Neutrophil (primary cell): ENCODE measurements around the gene PAQR5.

Source experiments
- H3K27ac ChIP-seq: fragments of 200-600 bp; sonication (generic); 2 replicates; pipeline ENCODE4 v1.5.1; 2016; ENCODE audit warnings: mild to moderate bottlenecking, moderate library complexity
- H3K27me3 ChIP-seq: fragments of 200-600 bp; sonication (generic); 2 replicates; pipeline ENCODE4 v1.6.0; 2016; ENCODE audit warnings: mild to moderate bottlenecking
- H3K36me3 ChIP-seq: fragments of 200-600 bp; sonication (generic); 2 replicates; pipeline ENCODE4 v1.5.1; 2017
- H3K4me1 ChIP-seq, 2 experiments: fragments of 200-600 bp in 1 of 2; sonication (generic) in 1 of 2; 1 replicate in 1 of 2; 2 replicates in 1 of 2; pipeline versions ENCODE4 v1.5.1 to v1.6.1; 2013 to 2016; ENCODE audit warnings: low read depth in 1 of 2, low read length in 1 of 2, mild to moderate bottlenecking in 1 of 2, moderate library complexity in 1 of 2; ENCODE audit not compliant: control insufficient read depth in 1 of 2, insufficient read depth in 1 of 2
- H3K4me3 ChIP-seq, 2 experiments: fragments of 200-600 bp in 1 of 2; sonication (generic) in 1 of 2; 1 replicate in 1 of 2; 2 replicates in 1 of 2; pipeline ENCODE4 v1.5.1; 2013 to 2016; ENCODE audit warnings: low read depth in 1 of 2, low read length in 1 of 2, mild to moderate bottlenecking in 1 of 2, moderate library complexity in 1 of 2
- H3K9me3 ChIP-seq: fragments of 200-600 bp; sonication (generic); 2 replicates; pipeline ENCODE4 v1.5.1; 2016
- TF ChIP-seq, protein P1 (sequence below): fragments of 200-600 bp; sonication (generic); IDR thresholded peaks from 2 replicates; pipeline ENCODE4 v1.5.1; 2016; ENCODE audit warnings: antibody characterized with exemption

Gene PAQR5

DNA sequence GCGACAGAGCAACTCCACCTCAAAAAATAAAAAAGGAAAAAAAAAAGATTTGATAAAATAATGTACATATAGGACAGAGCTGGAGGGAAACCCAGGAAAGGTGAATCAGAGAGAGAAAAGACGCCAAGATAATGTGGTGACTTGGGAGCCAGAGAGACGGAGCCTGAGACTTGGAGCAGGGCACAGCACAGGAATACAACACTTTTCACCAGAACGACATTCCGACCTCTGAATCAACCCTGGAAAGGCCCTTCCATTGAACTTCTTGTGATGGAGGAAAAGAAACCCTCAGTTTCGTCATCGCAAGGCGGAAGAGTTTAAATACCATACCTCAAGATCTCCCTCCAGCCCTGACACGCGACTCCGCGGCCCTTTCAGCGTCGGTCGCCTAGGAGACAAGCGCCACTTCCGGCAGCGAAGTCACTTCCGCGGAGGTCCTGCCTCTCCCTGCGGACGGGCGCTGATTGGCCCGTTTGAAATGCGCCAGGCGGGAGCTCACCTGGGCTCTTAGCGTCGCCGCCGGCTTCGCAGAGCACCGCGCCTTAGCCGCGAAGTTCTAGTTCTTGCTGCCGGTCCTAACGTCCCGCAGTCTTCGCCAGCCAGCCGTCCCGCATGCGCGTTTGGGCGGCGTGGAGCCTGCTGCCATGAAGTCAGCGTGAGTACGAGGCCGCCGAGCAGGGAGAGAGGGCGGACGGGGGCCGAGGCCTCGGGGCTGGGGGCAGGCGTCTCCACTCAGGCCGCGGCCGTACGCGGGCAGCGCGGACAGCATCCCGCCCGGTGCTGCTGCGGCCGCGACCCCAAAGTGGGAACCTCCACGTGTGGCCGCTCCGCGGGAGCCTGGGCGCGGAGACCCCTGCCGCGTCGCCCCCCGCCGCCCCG lies 115.3 kb downstream of the PAQR5 start, which contains the start of gene KIF23:
TSS of gene KIF23 (plus strand) at position 528 of the 879 bp plus-strand sequence. CDS start at position 645, 117 bp downstream.
- H3K4me3 ChIP-seq, result peak within 1 kb of the TSS; percentile 86 to 97
- peaks cover 4% of the 10 kb centered on the region for H3K36me3 ChIP-seq
- TF ChIP-seq, protein P1, sequence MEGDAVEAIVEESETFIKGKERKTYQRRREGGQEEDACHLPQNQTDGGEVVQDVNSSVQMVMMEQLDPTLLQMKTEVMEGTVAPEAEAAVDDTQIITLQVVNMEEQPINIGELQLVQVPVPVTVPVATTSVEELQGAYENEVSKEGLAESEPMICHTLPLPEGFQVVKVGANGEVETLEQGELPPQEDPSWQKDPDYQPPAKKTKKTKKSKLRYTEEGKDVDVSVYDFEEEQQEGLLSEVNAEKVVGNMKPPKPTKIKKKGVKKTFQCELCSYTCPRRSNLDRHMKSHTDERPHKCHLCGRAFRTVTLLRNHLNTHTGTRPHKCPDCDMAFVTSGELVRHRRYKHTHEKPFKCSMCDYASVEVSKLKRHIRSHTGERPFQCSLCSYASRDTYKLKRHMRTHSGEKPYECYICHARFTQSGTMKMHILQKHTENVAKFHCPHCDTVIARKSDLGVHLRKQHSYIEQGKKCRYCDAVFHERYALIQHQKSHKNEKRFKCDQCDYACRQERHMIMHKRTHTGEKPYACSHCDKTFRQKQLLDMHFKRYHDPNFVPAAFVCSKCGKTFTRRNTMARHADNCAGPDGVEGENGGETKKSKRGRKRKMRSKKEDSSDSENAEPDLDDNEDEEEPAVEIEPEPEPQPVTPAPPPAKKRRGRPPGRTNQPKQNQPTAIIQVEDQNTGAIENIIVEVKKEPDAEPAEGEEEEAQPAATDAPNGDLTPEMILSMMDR, result no peak
- no peaks in the 10 kb centered on the region for H3K9me3 ChIP-seq
- H3K27ac ChIP-seq, result peak within 1 kb of the TSS; percentile 40
- peaks cover 12 to 20% of the 10 kb centered on the region in 2 experiments for H3K4me1 ChIP-seq
- peaks cover 19% of the 10 kb centered on the region for H3K27me3 ChIP-seq

GRCh38 chr15:69414701-69415167 lies 116.0 kb downstream of the PAQR5 start:
- H3K36me3 ChIP-seq, result peaks cover 11% of the 10 kb centered on the region
- no peaks in the 10 kb centered on the region for H3K9me3 ChIP-seq
- H3K4me3 ChIP-seq, result peak overlapping the region; percentile 86 to 97
- peaks cover 12 to 20% of the 10 kb centered on the region in 2 experiments for H3K4me1 ChIP-seq
- TF ChIP-seq, protein P1, result no peak
- H3K27ac ChIP-seq, result peak overlapping the region; percentile 40
- H3K27me3 ChIP-seq, result peaks cover 19% of the 10 kb centered on the region

DNA sequence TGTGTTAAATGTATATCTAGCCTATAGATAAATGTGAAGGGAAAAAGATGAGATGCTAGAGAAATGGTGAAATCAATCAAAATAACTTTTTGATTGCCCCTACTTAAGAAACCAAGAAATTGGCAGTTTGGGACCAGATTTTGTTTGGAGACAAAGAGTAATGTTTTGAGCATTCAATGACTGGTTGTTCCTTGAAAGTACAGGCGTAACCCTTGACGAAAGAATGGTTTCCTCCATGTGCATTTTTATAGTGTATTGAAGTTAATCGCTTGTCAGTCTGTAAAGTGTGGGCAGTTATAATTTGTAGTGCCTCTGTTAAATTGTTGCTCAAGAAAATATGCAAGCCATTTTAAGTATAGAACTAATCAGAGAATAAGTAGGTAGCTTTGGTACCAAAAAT lies 116.7 kb downstream of the PAQR5 start:
- Histone ChIP-seq H3K27ac (no peak overlapping the region), H3K4me3 (peak overlapping the region in 1 of 2 experiments; percentile 97)

DNA sequence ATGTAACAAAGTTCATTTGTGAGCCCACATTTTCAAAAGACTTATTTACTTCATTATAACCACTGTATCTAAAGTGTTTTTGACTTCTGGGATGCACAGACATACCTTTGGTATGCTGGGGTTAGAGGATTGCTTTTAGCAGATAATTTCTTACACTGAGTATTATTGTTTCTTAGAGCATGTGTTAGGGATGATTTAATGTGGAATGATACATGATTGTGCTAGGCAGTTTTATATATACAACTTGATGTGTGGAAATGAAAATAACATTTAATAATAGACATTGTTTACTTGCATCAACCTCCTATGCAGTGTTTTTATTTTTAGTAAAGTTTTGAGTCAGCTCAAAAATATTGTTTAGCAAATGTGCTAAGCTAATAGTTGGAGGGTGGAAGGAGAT lies 118.9 kb downstream of the PAQR5 start:
- Histone ChIP-seq H3K27me3 (peaks cover 8% of the 10 kb centered on the region), H3K36me3 (peaks cover 16% of the 10 kb centered on the region), H3K4me1 (peaks cover 12 to 20% of the 10 kb centered on the region in 2 experiments), H3K27ac (no peak overlapping the region), H3K4me3 (no peak overlapping the region), H3K9me3 (no peaks in the 10 kb centered on the region)
- TF ChIP-seq, protein P1, result no peak

More for the DNA sequence above, 116.7 kb downstream of the PAQR5 start:
- TF ChIP-seq, protein P1, result no peak
- Histone ChIP-seq H3K27me3 (peaks cover 14% of the 10 kb centered on the region), H3K9me3 (no peaks in the 10 kb centered on the region), H3K36me3 (peaks cover 16% of the 10 kb centered on the region), H3K4me1 (peaks cover 12 to 20% of the 10 kb centered on the region in 2 experiments)

DNA sequence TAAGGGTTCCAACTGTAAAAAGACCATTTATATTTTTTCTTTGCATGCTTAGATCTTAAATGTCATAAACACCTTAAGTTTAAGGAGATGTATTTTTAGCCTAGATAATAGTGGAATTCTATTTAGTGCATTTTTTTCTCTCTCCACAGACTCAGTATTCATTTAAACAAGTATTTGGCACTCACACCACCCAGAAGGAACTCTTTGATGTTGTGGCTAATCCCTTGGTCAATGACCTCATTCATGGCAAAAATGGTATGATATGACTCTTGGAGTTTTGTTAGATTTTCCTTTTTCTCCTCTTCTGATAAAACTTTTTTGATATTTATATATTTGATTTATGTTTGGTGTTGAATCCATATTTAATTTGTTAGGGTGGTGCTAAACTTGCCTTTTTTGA lies 122.8 kb downstream of the PAQR5 start:
- H3K36me3 ChIP-seq, result peaks cover 44% of the 10 kb centered on the region
- H3K27me3 ChIP-seq, result no peaks in the 10 kb centered on the region
- no peak overlapping the region for H3K27ac ChIP-seq
- TF ChIP-seq, protein P1, result no peak
- H3K4me3 ChIP-seq, result no peak overlapping the region
- no peaks in the 10 kb centered on the region for H3K4me1 ChIP-seq
- H3K9me3 ChIP-seq, result no peaks in the 10 kb centered on the region
